H1 (cell line): ENCODE data around the gene DLG4. TPM values are rescaled to one million over a fixed set of nuclear protein-coding genes. Genes with fewer than 3 reads are reported as not detected.

Experiments used
- CTCF ChIA-PET: fragments of 300-600 bp; sonication (Branson Sonifier 250); formaldehyde crosslinking; loops from one replicate; lab custom pipeline; 2021; ENCODE audit not compliant: partially characterized antibody; lab: Charles Lee
- POLR2A ChIA-PET: fragments of 300-600 bp; sonication (Branson Sonifier 250); formaldehyde crosslinking; loops from one replicate; lab custom pipeline; 2021; ENCODE audit warnings: inconsistent platforms; ENCODE audit not compliant: partially characterized antibody; lab: Charles Lee
- DNase-seq, 2 experiments: peaks; one replicate each; pipeline versions ENCODE4 v3.0.0 to v3.0.0-alpha.2; 2010 to 2022; ENCODE audit warnings: low spot score in 2 of 2, low read depth in 1 of 2, mixed read lengths in 1 of 2
- FAIRE-seq: peaks from 2 replicates; lab custom pipeline; 2011; peaks lifted over from hg19 to GRCh38; lab: Jason Lieb, UNC
- H2AFZ ChIP-seq: 2 replicates; pipeline ENCODE4 v1.8.1; 2012; ENCODE audit warnings: low read length, inconsistent platforms
- H2AK5ac ChIP-seq: 2 replicates; pipeline ENCODE4 v1.6.1; 2013; ENCODE audit warnings: low read depth, low read length
- H2BK120ac ChIP-seq: replicated peaks from 2 replicates; pipeline ENCODE3; 2013; ENCODE audit warnings: low read depth, low read length, inconsistent platforms
- H2BK12ac ChIP-seq: 2 replicates; pipeline ENCODE4 v1.6.1; 2013; ENCODE audit warnings: low read depth, low read length
- H2BK15ac ChIP-seq: 2 replicates; pipeline ENCODE4 v1.6.1; 2013; ENCODE audit warnings: low read length
- H2BK20ac ChIP-seq: 2 replicates; pipeline ENCODE4 v1.6.1; 2013; ENCODE audit warnings: low read length
- H2BK5ac ChIP-seq: 2 replicates; pipeline ENCODE4 v1.6.1; 2013; ENCODE audit warnings: low read depth, low read length
- H3K14ac ChIP-seq: 2 replicates; pipeline ENCODE4 v1.6.1; 2013; ENCODE audit warnings: inconsistent platforms; ENCODE audit not compliant: insufficient read length
- H3K18ac ChIP-seq: 2 replicates; pipeline ENCODE4 v1.6.1; 2013; ENCODE audit warnings: low read length; ENCODE audit errors: extremely low read depth
- H3K23ac ChIP-seq: 2 replicates; pipeline ENCODE4 v1.6.1; 2013; ENCODE audit warnings: inconsistent platforms; ENCODE audit not compliant: insufficient read length
- H3K23me2 ChIP-seq: 2 replicates; pipeline ENCODE4 v1.6.1; 2013; ENCODE audit warnings: low read depth, low read length
- H3K27ac ChIP-seq: 2 replicates; pipeline ENCODE4 v1.6.1; 2011; ENCODE audit warnings: low read depth, low read length, inconsistent platforms
- H3K27me3 ChIP-seq, 4 experiments: replicated peaks in 1 of 4; 1 replicate in 1 of 4; 2 replicates in 3 of 4; pipeline versions ENCODE4 v1.6.1 to v1.8.1; 2011 to 2013; ENCODE audit warnings: low read length in 3 of 4, mild to moderate bottlenecking in 3 of 4, inconsistent platforms in 2 of 4, mixed read lengths in 2 of 4, moderate library complexity in 1 of 4; ENCODE audit not compliant: control insufficient read depth in 3 of 4, insufficient read depth in 3 of 4; ENCODE audit errors: extremely low read depth in 1 of 4
- H3K36me3 ChIP-seq, 4 experiments: 2 replicates each; pipeline versions ENCODE4 v1.6.1 to v1.8.1; 2011 to 2013; ENCODE audit warnings: mild to moderate bottlenecking in 4 of 4, low read length in 3 of 4, moderate library complexity in 2 of 4, control low read depth in 1 of 4, inconsistent platforms in 1 of 4; ENCODE audit not compliant: insufficient read depth in 4 of 4, control insufficient read depth in 2 of 4
- H3K4ac ChIP-seq: replicated peaks from 2 replicates; pipeline ENCODE3; 2013; ENCODE audit warnings: low read length, low read depth, mixed read lengths, inconsistent platforms; ENCODE audit not compliant: insufficient read length
- H3K4me1 ChIP-seq, 4 experiments: replicated peaks in 1 of 4; 1 replicate in 1 of 4; 2 replicates in 3 of 4; pipeline versions ENCODE4 v1.6.1 to v1.8.1; 2011 to 2013; ENCODE audit warnings: low read length in 3 of 4, inconsistent platforms in 2 of 4, mixed read lengths in 1 of 4; ENCODE audit not compliant: insufficient read depth in 4 of 4, control insufficient read depth in 3 of 4
- H3K4me2 ChIP-seq, 2 experiments: 2 replicates each; pipeline versions ENCODE4 v1.6.1 to v1.8.1; 2011 to 2013; ENCODE audit warnings: low read depth in 2 of 2, low read length in 2 of 2, control low read depth in 1 of 2, inconsistent platforms in 1 of 2, mild to moderate bottlenecking in 1 of 2; ENCODE audit not compliant: insufficient read depth in 1 of 2
- H3K4me3 ChIP-seq, 4 experiments: fragments of 200-600, 300-600 bp in 1 of 4; sonication (generic), shearing (Covaris generic), sonication (Bioruptor Twin) in 1 of 4; 2 replicates each; pipeline versions ENCODE4 v1.5.1 to v1.8.1; 2011 to 2016; ENCODE audit warnings: low read length in 4 of 4, low read depth in 3 of 4, control low read depth in 2 of 4, inconsistent platforms in 2 of 4, mild to moderate bottlenecking in 2 of 4, mixed read lengths in 1 of 4, moderate library complexity in 1 of 4; ENCODE audit not compliant: insufficient read depth in 2 of 4; ENCODE audit errors: extremely low read depth in 1 of 4
- H3K56ac ChIP-seq: replicated peaks from 2 replicates; pipeline ENCODE3; 2013; ENCODE audit warnings: low read depth, mild to moderate bottlenecking, mixed read lengths, low read length, inconsistent platforms; ENCODE audit not compliant: insufficient read length
- H3K79me1 ChIP-seq: 2 replicates; pipeline ENCODE4 v1.6.1; 2013; ENCODE audit warnings: low read depth, low read length, control low read depth
- H3K79me2 ChIP-seq, 2 experiments: 2 replicates each; pipeline versions ENCODE4 v1.6.1 to v1.8.1; 2012 to 2013; ENCODE audit warnings: low read length in 2 of 2, mild to moderate bottlenecking in 2 of 2, inconsistent platforms in 1 of 2; ENCODE audit not compliant: insufficient read depth in 2 of 2, control insufficient read depth in 1 of 2
- H3K9ac ChIP-seq, 4 experiments: replicated peaks in 1 of 4; 1 replicate in 1 of 4; 2 replicates in 3 of 4; pipeline versions ENCODE4 v1.6.1 to v1.8.1; 2011 to 2013; ENCODE audit warnings: low read depth in 3 of 4, low read length in 3 of 4, control low read depth in 2 of 4, mild to moderate bottlenecking in 2 of 4, moderate library complexity in 2 of 4, inconsistent platforms in 1 of 4; ENCODE audit errors: extremely low read depth in 1 of 4
- H3K9me3 ChIP-seq, 2 experiments: 2 replicates each; pipeline versions ENCODE4 v1.6.1 to v1.8.1; 2012 to 2013; ENCODE audit warnings: mild to moderate bottlenecking in 2 of 2, moderate library complexity in 2 of 2, control low read depth in 1 of 2, inconsistent platforms in 1 of 2, low read depth in 1 of 2, low read length in 1 of 2, mixed read lengths in 1 of 2; ENCODE audit not compliant: insufficient read depth in 2 of 2
- H4K20me1 ChIP-seq, 2 experiments: replicated peaks in 1 of 2; 2 replicates each; pipeline versions ENCODE3 to v1.8.1; 2011 to 2013; ENCODE audit warnings: inconsistent platforms in 2 of 2, low read length in 2 of 2, mild to moderate bottlenecking in 1 of 2; ENCODE audit not compliant: insufficient read depth in 2 of 2, control insufficient read depth in 1 of 2
- H4K5ac ChIP-seq: 2 replicates; pipeline ENCODE4 v1.6.1; 2013; ENCODE audit warnings: low read length, low read depth, mixed read lengths, inconsistent platforms; ENCODE audit not compliant: insufficient read length
- H4K8ac ChIP-seq: 2 replicates; pipeline ENCODE4 v1.8.0; 2013; ENCODE audit warnings: mild to moderate bottlenecking, moderate library complexity, low read length, inconsistent platforms; ENCODE audit not compliant: insufficient read depth; ENCODE audit errors: extremely low read depth
- H4K91ac ChIP-seq: replicated peaks from 2 replicates; pipeline ENCODE3; 2013; ENCODE audit warnings: low read length, mixed read lengths, inconsistent platforms; ENCODE audit not compliant: insufficient read length
- BCL11A ChIP-seq, 2 experiments: IDR thresholded peaks; one replicate each; pipeline ENCODE4 v1.6.1; 2011; ENCODE audit warnings: low read depth in 2 of 2, low read length in 2 of 2, mild to moderate bottlenecking in 2 of 2
- POLR2A ChIP-seq, 2 experiments: IDR thresholded peaks; 1 replicate in 1 of 2; 2 replicates in 1 of 2; pipeline ENCODE4 v1.6.1; 2011; ENCODE audit warnings: low read depth in 2 of 2, low read length in 2 of 2, mild to moderate bottlenecking in 2 of 2; ENCODE audit errors: control extremely low read depth in 1 of 2
- TAF7 ChIP-seq: optimal IDR thresholded peaks from 2 replicates; pipeline ENCODE3; 2011; ENCODE audit warnings: low read depth, mild to moderate bottlenecking, inconsistent platforms, low read length, moderate library complexity, borderline replicate concordance
- WGBS, 2 experiments: shearing (Covaris generic) in 1 of 2; methylation state at CpG; one replicate each; pipeline versions ENCODE4 v1.1.6 to v1.1.7; 2013 to 2015; ENCODE audit warnings: low lambda C conversion rate in 2 of 2, mixed read lengths in 2 of 2, inconsistent platforms in 1 of 2, low coverage in 1 of 2, missing lambda C conversion rate in 1 of 2; ENCODE audit not compliant: insufficient replicate concordance in 2 of 2, insufficient coverage in 1 of 2, insufficient read length in 1 of 2; ENCODE audit errors: extremely low coverage in 1 of 2, missing lambda C conversion rate in 1 of 2; 5-methylcytosine and 5-hydroxymethylcytosine counted together
- polyA plus RNA-seq, 7 experiments: library from polyadenylated mRNA; depleted of rRNA in 3 of 7; stranded (reverse) in 5 of 7; unstranded in 2 of 7; fragments of >200 nt in 5 of 7; fragments of 200-250 nt in 2 of 7; gene quantifications; 1 replicate in 5 of 7; 2 replicates in 1 of 7; 4 replicates in 1 of 7; pipeline versions ENCODE4 v1.2.1 to v1.2.3, GENCODE V29; 2011 to 2013; ENCODE audit warnings: missing spikeins in 2 of 7, mixed read lengths in 2 of 7
- total RNA-seq: library from RNA; stranded (reverse); fragmentation: NEBNext Ultra II Directional; extraction: Animal tissue kit (Norgen Biotek cat#: 25700); gene quantifications from 2 replicates; pipeline ENCODE4 v1.2.1, GENCODE V29; 2021

The DLG4 gene
- total and polyA plus RNA-seq, 2 of the 8 experiments (the other 6 are each of a cell fraction or from before 2014, with no cell fraction given): 18.9 to 45.9 TPM

- H3K4ac ChIP-seq: no peak overlapping the region
- peaks cover 5 to 20% (median 11%) of the 10 kb centered on the region in 4 experiments; a peak in 6 of 7 replicates for H3K4me1 ChIP-seq
- H3K27ac ChIP-seq: peak overlapping the region; percentile 86
- no peak overlapping the region for H2AFZ ChIP-seq
- H2BK5ac ChIP-seq: peak overlapping the region; percentile 28; the same call in 1 of the 2 replicates
- CTCF ChIA-PET: interaction anchor here (0.8 to 4.1 kb wide), 11 partner anchors 9 to 214 kb away, joined by 3 to 27 read pairs (median 4); partner anchors contain the start of genes ACADVL and SLC2A4
- FAIRE-seq: no peak
- peaks cover 0 to 42% of the 10 kb centered on the region in 2 experiments; a peak in 2 of 4 replicates for H3K79me2 ChIP-seq
- no peaks in the 10 kb centered on the region for H3K9me3 ChIP-seq
- no peak overlapping the region for H3K18ac ChIP-seq
- H3K9ac ChIP-seq: peak overlapping the region; percentile 83 to 94 (median 89)
- TF ChIP-seq BCL11A (IDR thresholded peaks at IDR 0.05; ENCODE audit: low read depth in 2 of 2, low read length in 2 of 2) (no peak), TAF7 (no peak), POLR2A (IDR thresholded peaks at IDR 0.05; ENCODE audit: control extremely low read depth in 1 of 2, low read depth in 2 of 2, low read length in 2 of 2) (0 out of 3 replicates have a peak, but pooled peaks of 1 of the 2 experiments have one; percentile 64)
- TF ChIP-seq, all 59 proteins: peak for 1
- POLR2A ChIA-PET: interaction anchor here (0.8 to 19.7 kb wide), 16 partner anchors 7 to 338 kb away, joined by 3 to 386 read pairs (median 8); partner anchors contain the start of genes ACADVL, CD68, CLDN7 and CTDNEP1
- 64% methylated on average over 9 of the region's 9 CpGs; no CpG with 5 or more reads in 1 of the 2 experiments for WGBS, 2 experiments
- H3K79me1 ChIP-seq: peaks cover 8% of the 10 kb centered on the region
- peaks cover 8 to 10% of the 10 kb centered on the region in 2 experiments for H4K20me1 ChIP-seq
- H3K56ac ChIP-seq: no peak overlapping the region
- no peak for DNase-seq
- H3K4me3 ChIP-seq: peak overlapping the region; percentile 73 to 90 (median 84)
- peaks cover 8 to 43% (median 27%) of the 10 kb centered on the region in 4 experiments; a peak in 7 of 8 replicates for H3K36me3 ChIP-seq
- H2BK15ac ChIP-seq: 0 out of 2 replicates have a peak overlapping the region, but pooled peaks have one; percentile 5
- H3K4me2 ChIP-seq: peak overlapping the region; percentile 92 to 93
- no peak overlapping the region for H3K14ac ChIP-seq
- no peak overlapping the region for H2BK12ac ChIP-seq
- H4K5ac ChIP-seq: no peak overlapping the region
- no peak overlapping the region for H4K8ac ChIP-seq
- no peak overlapping the region for H2BK20ac ChIP-seq
- H2BK120ac ChIP-seq: no peak overlapping the region
- no peak overlapping the region for H4K91ac ChIP-seq
- H3K27me3 ChIP-seq: no peaks in the 10 kb centered on the region
- H2AK5ac ChIP-seq: no peak overlapping the region
- peaks cover 18% of the 10 kb centered on the region for H3K23me2 ChIP-seq
- H3K23ac ChIP-seq: no peak overlapping the region
These were observed 21.6 kb upstream of the DLG4 start for GRCh38 chr17:7241090-7241733.
